IMR-90 (cell line): Measurements from ENCODE around the gene NTPCR. TPM values are rescaled to one million over a fixed set of nuclear protein-coding genes. Genes with fewer than 3 reads are reported as not detected.
A peak's percentile ranks its signal among the peaks of the same experiment; 100 is the strongest.

ENCODE experiments used
- ATAC-seq: fragments of 200-7000 bp; cut with Tn5 transposase; 2 replicates; pipeline ENCODE4 v1.9.1; 2020; ENCODE audit warnings: low read depth, mild to moderate bottlenecking, moderate library complexity
- BruUV-seq: library from RNA; stranded (reverse); fragments of 400-500 nt; replicated peaks from 2 replicates; lab custom pipeline; 2021; lab: Mats Ljungman, UMichigan
- CTCF ChIA-PET: fragments of 300-600 bp; formaldehyde crosslinking; extraction: SDS; loops from one replicate; lab custom pipeline; 2021; ENCODE audit warnings: antibody characterized with exemption; lab: Yijun Ruan, JAX
- POLR2A ChIA-PET: fragments of 300-600 bp; sonication (Branson Sonifier 250); formaldehyde crosslinking; loops from one replicate; lab custom pipeline; 2022; ENCODE audit warnings: antibody characterized with exemption; ENCODE audit not compliant: unreplicated experiment; lab: Charles Lee
- DNase-seq: peaks from one replicate; pipeline ENCODE4 v3.0.0; 2013
- H2AFZ ChIP-seq: replicated peaks from 2 replicates; pipeline ENCODE3; 2013; ENCODE audit warnings: low read length, mild to moderate bottlenecking; ENCODE audit not compliant: poor library complexity
- H2AK5ac ChIP-seq: 2 replicates; pipeline ENCODE4 v1.6.1; 2013; ENCODE audit warnings: low read depth, low read length, inconsistent platforms
- H2AK9ac ChIP-seq: replicated peaks from 2 replicates; pipeline ENCODE3; 2013; ENCODE audit warnings: mild to moderate bottlenecking, low read depth, low read length, moderate library complexity; ENCODE audit not compliant: poor library complexity
- H2BK120ac ChIP-seq: 2 replicates; pipeline ENCODE4 v1.6.1; 2013; ENCODE audit warnings: low read depth, low read length, inconsistent platforms
- H2BK15ac ChIP-seq: 3 replicates; pipeline ENCODE4 v1.6.1; 2013; ENCODE audit warnings: low read depth, low read length, inconsistent platforms
- H2BK20ac ChIP-seq: 2 replicates; pipeline ENCODE4 v1.6.1; 2013; ENCODE audit warnings: low read depth, mild to moderate bottlenecking, inconsistent platforms, low read length, moderate library complexity
- H2BK5ac ChIP-seq: 2 replicates; pipeline ENCODE4 v1.6.1; 2013; ENCODE audit warnings: mild to moderate bottlenecking, low read depth, low read length, inconsistent platforms; ENCODE audit not compliant: poor library complexity, severe bottlenecking
- H3K14ac ChIP-seq: replicated peaks from 2 replicates; pipeline ENCODE4 v1.6.1; 2013; ENCODE audit warnings: low read depth, low read length, inconsistent platforms
- H3K18ac ChIP-seq: 2 replicates; pipeline ENCODE4 v1.6.1; 2013; ENCODE audit warnings: low read depth, low read length, control low read depth
- H3K23ac ChIP-seq: 2 replicates; pipeline ENCODE4 v1.6.1; 2013; ENCODE audit warnings: low read depth, low read length, inconsistent platforms
- H3K27ac ChIP-seq: 2 replicates; pipeline ENCODE4 v1.5.1; 2013; ENCODE audit warnings: mild to moderate bottlenecking, control low read depth, low read length; ENCODE audit not compliant: insufficient read depth
- H3K27me3 ChIP-seq: 2 replicates; pipeline ENCODE4 v1.6.1; 2013; ENCODE audit warnings: low read length; ENCODE audit not compliant: control insufficient read depth, insufficient read depth
- H3K36me3 ChIP-seq: 2 replicates; pipeline ENCODE4 v1.6.1; 2013; ENCODE audit warnings: low read length, mixed read lengths; ENCODE audit not compliant: control insufficient read depth, insufficient read depth
- H3K4ac ChIP-seq: 2 replicates; pipeline ENCODE4 v1.6.1; 2013; ENCODE audit warnings: low read depth, low read length, inconsistent platforms
- H3K4me1 ChIP-seq: 2 replicates; pipeline ENCODE4 v1.6.1; 2013; ENCODE audit warnings: low read length, mixed read lengths; ENCODE audit not compliant: control insufficient read depth, insufficient read depth
- H3K4me2 ChIP-seq: 2 replicates; pipeline ENCODE4 v1.6.1; 2013; ENCODE audit warnings: low read depth, mild to moderate bottlenecking, control low read depth, low read length, moderate library complexity
- H3K4me3 ChIP-seq: 2 replicates; pipeline ENCODE4 v1.5.1; 2013; ENCODE audit warnings: low read depth, mild to moderate bottlenecking, control low read depth, low read length, moderate library complexity; ENCODE audit not compliant: insufficient read depth
- H3K56ac ChIP-seq: 2 replicates; pipeline ENCODE4 v1.6.1; 2013; ENCODE audit warnings: low read length, inconsistent platforms; ENCODE audit not compliant: insufficient read depth; ENCODE audit errors: extremely low read depth
- H3K79me1 ChIP-seq, 2 experiments: 2 replicates each; pipeline ENCODE4 v1.6.1; 2013; ENCODE audit warnings: low read length in 2 of 2, inconsistent platforms in 1 of 2, low read depth in 1 of 2
- H3K9ac ChIP-seq: 2 replicates; pipeline ENCODE4 v1.6.1; 2013; ENCODE audit warnings: low read depth, low read length, control low read depth
- H3K9me1 ChIP-seq: 2 replicates; pipeline ENCODE4 v1.6.1; 2013; ENCODE audit warnings: low read length, inconsistent platforms; ENCODE audit not compliant: insufficient read depth
- H3K9me3 ChIP-seq: 2 replicates; pipeline ENCODE4 v1.6.1; 2013; ENCODE audit warnings: low read length; ENCODE audit not compliant: control insufficient read depth, insufficient read depth
- H4K20me1 ChIP-seq: 2 replicates; pipeline ENCODE4 v1.6.1; 2013; ENCODE audit warnings: low read length, inconsistent platforms; ENCODE audit not compliant: insufficient read depth
- H4K5ac ChIP-seq: 2 replicates; pipeline ENCODE4 v1.6.1; 2013; ENCODE audit warnings: mild to moderate bottlenecking, low read depth, low read length, control low read depth
- H4K8ac ChIP-seq, 2 experiments: 2 replicates each; pipeline ENCODE4 v1.6.1; 2013; ENCODE audit warnings: low read depth in 2 of 2, low read length in 2 of 2, control low read depth in 1 of 2, inconsistent platforms in 1 of 2
- H4K91ac ChIP-seq: 2 replicates; pipeline ENCODE4 v1.6.1; 2013; ENCODE audit warnings: low read depth, low read length, inconsistent platforms; ENCODE audit not compliant: insufficient read depth
- BHLHE40 ChIP-seq: fragments of 150-350 bp; IDR thresholded peaks from 2 replicates; pipeline ENCODE4 v1.6.1; 2016; ENCODE audit warnings: mild to moderate bottlenecking, low read depth, low read length
- CHD1 ChIP-seq: IDR thresholded peaks from 2 replicates; pipeline ENCODE4 v1.6.1; 2012; ENCODE audit warnings: low read depth, low read length, improper control_type of control experiment
- ELK1 ChIP-seq: fragments of 150-350 bp; IDR thresholded peaks from 2 replicates; pipeline ENCODE4 v1.6.1; 2016; ENCODE audit warnings: low read depth, mild to moderate bottlenecking, low read length, moderate library complexity, borderline replicate concordance
- FOS ChIP-seq: fragments of 150-350 bp; IDR thresholded peaks from 2 replicates; pipeline ENCODE4 v1.6.1; 2016; ENCODE audit warnings: low read depth, low read length
- MAFK ChIP-seq: IDR thresholded peaks from 2 replicates; pipeline ENCODE4 v1.6.1; 2012; ENCODE audit warnings: low read depth, low read length, improper control_type of control experiment
- MXI1 ChIP-seq: IDR thresholded peaks from 2 replicates; pipeline ENCODE4 v1.6.1; 2012; ENCODE audit warnings: low read depth, mild to moderate bottlenecking, low read length, moderate library complexity, borderline replicate concordance
- NFE2L2 ChIP-seq: fragments of 150-350 bp; IDR thresholded peaks from 2 replicates; pipeline ENCODE4 v1.6.1; 2016; ENCODE audit warnings: low read depth, mild to moderate bottlenecking, low read length
- POLR2A ChIP-seq: IDR thresholded peaks from 2 replicates; pipeline ENCODE4 v1.6.1; 2012; ENCODE audit warnings: mild to moderate bottlenecking, low read depth, low read length
- RAD21 ChIP-seq: IDR thresholded peaks from 2 replicates; pipeline ENCODE4 v1.6.1; 2012; ENCODE audit warnings: low read length, improper control_type of control experiment
- RCOR1 ChIP-seq: IDR thresholded peaks from 2 replicates; pipeline ENCODE4 v1.6.1; 2012; ENCODE audit warnings: mild to moderate bottlenecking, low read length, improper control_type of control experiment; ENCODE audit not compliant: insufficient replicate concordance
- RFX5 ChIP-seq: IDR thresholded peaks from 2 replicates; pipeline ENCODE4 v1.8.0; 2012; ENCODE audit warnings: low read depth, mild to moderate bottlenecking, low read length, moderate library complexity
- SMC3 ChIP-seq: fragments of 150-350 bp; IDR thresholded peaks from 2 replicates; pipeline ENCODE4 v1.6.1; 2016; ENCODE audit warnings: low read depth, mild to moderate bottlenecking, antibody characterized with exemption, low read length, moderate library complexity
- USF2 ChIP-seq: fragments of 150-350 bp; IDR thresholded peaks from 2 replicates; pipeline ENCODE4 v1.6.1; 2017; ENCODE audit warnings: mild to moderate bottlenecking, antibody characterized with exemption, low read length, low read depth
- whole genome bisulfite sequencing, 2 experiments: methylation state at CpG; one replicate each; pipeline versions ENCODE4 v1.1.5 to v1.1.7; 2013; ENCODE audit warnings: missing lambda C conversion rate in 2 of 2; ENCODE audit not compliant: insufficient read length in 1 of 2; ENCODE audit errors: extremely low coverage in 2 of 2; 5-methylcytosine and 5-hydroxymethylcytosine counted together
- dilution Hi-C: fragments of 300-500 bp; cut with HindIII; formaldehyde crosslinking; loops from one replicate; pipeline ENCODE4 v1.14.3; 2018; ENCODE audit warnings: low sequenced_read_pairs; ENCODE audit not compliant: unreplicated experiment
- in situ Hi-C: fragments of 300-500 bp; cut with MboI; formaldehyde crosslinking; loops from 3 replicates; pipeline ENCODE4 v1.14.3; 2019; ENCODE audit warnings: low sequenced_read_pairs, inconsistent platforms, mixed read lengths
- intact Hi-C: fragments of 100-400 bp; cut with micrococcal nuclease; formaldehyde crosslinking; loops from 2 replicates; pipeline ENCODE4 v1.10.0; 2022
- polyA plus RNA-seq, 3 experiments: library from polyadenylated mRNA; depleted of rRNA; stranded (reverse); fragments of >200 nt; gene quantifications; 2 replicates each; pipeline ENCODE4 v1.2.3, GENCODE V29; 2012; ENCODE audit warnings: low replicate concordance in 1 of 3
- total RNA-seq: library from RNA; depleted of rRNA; stranded (reverse); fragments of >200 nt; gene quantifications from 2 replicates; pipeline ENCODE4 v1.2.3, GENCODE V29; 2012

NTPCR gene
- total and polyA plus RNA-seq, 2 of the 4 experiments (the other 2 are of a cell fraction) = 13.3 to 16.5 TPM

DNA sequence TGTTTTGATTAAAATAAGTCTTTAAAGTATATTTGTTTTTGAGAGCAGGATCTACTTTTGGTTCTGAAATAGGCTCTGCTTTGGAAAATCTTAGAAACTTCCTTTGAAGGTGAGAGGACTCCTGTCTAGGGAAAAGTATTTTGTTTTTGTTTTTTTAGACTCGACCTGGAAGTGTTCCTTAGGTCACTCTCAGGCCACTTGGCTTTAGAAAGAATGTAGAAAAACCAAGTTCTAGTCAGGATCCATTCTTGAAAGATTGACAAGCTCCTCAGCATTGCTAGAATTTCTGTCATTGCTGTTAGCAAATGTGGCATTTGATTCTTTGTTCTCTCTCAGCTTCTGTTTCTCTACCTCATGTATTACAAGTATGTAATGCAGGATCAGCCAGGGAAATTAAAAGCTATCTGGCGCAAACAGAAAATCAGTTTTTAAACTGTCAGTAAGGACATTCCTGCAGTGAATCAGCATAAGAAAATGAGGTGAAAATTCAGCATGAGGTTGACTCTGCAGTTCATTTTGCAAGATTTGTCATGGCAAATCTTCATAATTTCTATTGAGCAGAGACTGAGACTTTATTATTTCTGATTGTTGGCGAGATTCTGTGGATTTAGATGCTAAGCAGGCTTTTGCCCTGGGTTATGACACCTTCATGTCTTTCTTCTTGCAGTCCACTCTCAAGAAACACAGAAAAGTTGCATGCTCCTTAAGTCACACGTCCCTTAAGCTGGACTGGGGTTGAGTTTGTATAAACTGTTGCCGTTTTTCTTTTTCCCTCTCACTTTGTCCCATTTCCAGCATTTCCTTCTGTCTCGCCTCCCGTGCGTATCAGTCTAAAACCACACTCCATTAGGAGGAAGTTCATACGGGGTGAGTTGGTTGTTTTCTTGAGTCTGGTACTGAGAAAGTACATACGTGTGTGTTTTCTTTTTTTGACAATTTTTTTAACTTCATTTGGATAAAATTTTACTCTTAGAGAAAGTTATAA, 12.6 kb downstream of the NTPCR start:
- Histone ChIP-seq H2BK15ac (peak overlapping the region; percentile 3; the same call in 1 of the 3 replicates), H3K4ac (peak overlapping the region; percentile 2), H3K56ac (peak overlapping the region; percentile 14; the same call in 1 of the 2 replicates), H3K27me3 (no peaks in the 10 kb centered on the region), H3K4me3 (peak overlapping the region; percentile 17; the same call in 1 of the 2 replicates), H3K36me3 (peaks cover 13% of the 10 kb centered on the region; the same call in 1 of the 2 replicates), H3K9ac (peak overlapping the region; percentile 75), H2BK20ac (no peak overlapping the region), H3K9me1 (no peaks in the 10 kb centered on the region), H2AFZ (peak overlapping the region; percentile 52), H3K9me3 (peaks cover 5% of the 10 kb centered on the region), H3K14ac (peak overlapping the region; percentile 15), H4K5ac (peak overlapping the region; percentile 88), H3K4me2 (peak overlapping the region; percentile 83), H2BK120ac (0 out of 2 replicates have a peak overlapping the region, but pooled peaks have one; percentile 4), H2BK5ac (peak overlapping the region; percentile 74), H4K20me1 (no peaks in the 10 kb centered on the region), H3K27ac (peak overlapping the region; percentile 79; the same call in 1 of the 2 replicates), H3K4me1 (peaks cover 7% of the 10 kb centered on the region), H2AK9ac (peak overlapping the region; percentile 81), H2AK5ac (no peak overlapping the region), H3K18ac (peak overlapping the region; percentile 84), H4K91ac (0 out of 2 replicates have a peak overlapping the region, but pooled peaks have one; percentile 5), H3K79me1 (0 out of 4 replicates have a peak, but pooled peaks cover 0 to 4% of the 10 kb centered on the region in 2 experiments), H4K8ac (peak overlapping the region in 1 of 2 experiments; percentile 22; a peak in 2 of 4 replicates), H3K23ac (peak overlapping the region; percentile 34; the same call in 1 of the 2 replicates)
- peak; percentile 77 for ATAC-seq
- dilution Hi-C loops = no loop called here
- no peak for TF ChIP-seq BHLHE40
- no peak for TF ChIP-seq RCOR1
- no peak for TF ChIP-seq MAFK
- no peak for TF ChIP-seq SMC3
- no peak for TF ChIP-seq USF2
- no peak for TF ChIP-seq RAD21
- TF ChIP-seq MXI1 = no peak
- no peak for TF ChIP-seq POLR2A
- no peak for TF ChIP-seq FOS
- no peak for TF ChIP-seq CHD1
- no peak for TF ChIP-seq NFE2L2
- TF ChIP-seq RFX5 = no peak
- no peak for TF ChIP-seq ELK1
- BruUV-seq = no TSS peak
- in situ Hi-C loops = no loop called here
- POLR2A ChIA-PET = no interaction called here
- 33% methylated on average over 1 of the region's 10 CpGs; no CpG with 5 or more reads in 1 of the 2 experiments for WGBS, 2 experiments
- intact Hi-C loops = no loop called here
- CTCF ChIA-PET = interaction anchor here (1.0 kb wide), 1 partner anchor 10 kb away, joined by 3 read pairs; no protein-coding TSS in a partner anchor
- DNase-seq = peak; percentile 62
